Stimulated activated CD8-positive, alpha-beta memory T cell treated with anti-CD3 and anti-CD28 coated beads, Interleukin-15, amount 100 ng/mL, for 24 hours (primary cell): Measurements from ENCODE around the gene DSCAML1.

Experiments
- DNase-seq: peaks from one replicate; pipeline ENCODE4 v3.0.0-alpha.2; 2020; ENCODE audit warnings: low read depth

Gene DSCAML1

DNA sequence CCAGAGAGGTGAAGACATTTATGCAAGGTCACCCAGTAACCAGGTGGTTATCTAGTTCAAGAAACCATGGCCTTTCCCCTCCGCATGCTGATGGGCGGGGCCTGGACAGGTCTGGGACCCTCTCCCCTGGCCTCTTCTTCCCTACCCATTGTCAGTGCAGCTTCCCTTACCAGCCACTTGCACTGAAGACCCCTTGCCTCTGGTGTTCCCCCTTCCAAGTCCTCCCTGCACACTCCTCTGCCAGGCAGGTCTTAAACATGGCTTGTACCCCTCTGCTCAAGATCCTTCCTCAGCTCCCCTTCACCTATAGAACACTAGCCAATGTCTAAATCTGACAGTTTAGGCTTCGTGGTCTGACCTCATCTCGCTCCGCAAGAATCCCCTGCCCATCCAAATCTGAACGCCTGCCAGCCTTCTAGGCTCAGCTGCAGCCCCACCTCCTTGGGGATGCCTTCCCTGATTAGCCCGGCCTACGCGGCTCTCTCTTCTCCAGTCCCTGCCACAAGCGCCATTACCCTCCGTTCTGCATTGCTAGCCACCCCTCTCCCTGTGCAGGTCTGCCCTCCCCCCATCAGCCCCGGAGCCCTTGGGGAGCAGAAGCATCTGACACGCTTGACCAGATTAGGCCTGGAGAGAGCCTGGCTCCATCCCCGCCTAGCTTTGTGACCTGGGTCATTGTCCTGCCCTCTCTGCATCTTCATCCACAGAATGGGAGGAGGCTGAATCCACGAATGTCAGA is 213.8 kb downstream of the DSCAML1 start:
- DNase-seq, result no peak

GRCh38 chr11:117582433-117582832 is 214.6 kb downstream of the DSCAML1 start:
- DNase-seq, result no peak

DNA sequence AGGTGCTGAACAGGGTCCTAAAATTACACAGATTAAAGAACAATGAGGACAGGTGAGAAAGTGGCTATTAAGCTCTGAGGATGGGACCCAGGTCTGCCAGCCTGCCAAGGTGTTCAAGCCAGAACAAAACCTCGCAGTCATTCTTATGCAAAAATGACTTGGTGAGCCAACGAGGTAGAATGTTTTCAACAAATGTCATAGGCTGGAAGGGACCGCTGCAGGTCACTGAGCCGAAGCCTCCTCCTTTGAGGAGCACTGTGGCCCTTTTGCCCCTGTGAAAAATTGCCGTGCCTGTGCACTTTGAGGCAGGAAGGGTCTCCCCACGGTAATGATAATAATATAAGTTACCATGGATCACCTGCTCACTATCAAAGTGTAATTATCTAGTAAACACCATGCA is 216.2 kb downstream of the DSCAML1 start:
- DNase-seq, result no peak

GRCh38 chr11:117579161-117579560 is 217.9 kb downstream of the DSCAML1 start:
- no peak for DNase-seq

DNA sequence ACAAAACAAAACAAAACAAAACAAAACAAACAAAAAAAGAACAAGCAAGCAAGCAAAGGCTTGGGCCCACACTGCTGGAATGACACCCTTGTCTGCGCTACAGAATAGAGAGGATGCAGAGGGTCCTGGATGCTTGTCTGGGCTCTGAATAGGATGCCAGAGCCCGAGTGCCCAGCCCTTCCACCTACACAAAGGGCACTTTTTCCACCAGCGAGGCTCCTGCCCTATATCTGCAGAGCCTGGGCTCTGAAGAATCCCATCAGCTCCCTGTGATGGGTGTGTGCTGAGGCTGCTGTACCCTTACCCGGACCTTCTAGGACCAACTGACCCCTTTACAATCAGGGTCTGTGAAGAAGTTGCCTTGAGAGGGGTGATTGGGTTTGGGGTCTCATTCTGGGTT is 221.2 kb downstream of the DSCAML1 start:
- DNase-seq, result no peak

GRCh38 chr11:117574551-117574950 is 222.5 kb downstream of the DSCAML1 start:
- DNase-seq, result no peak

DNA sequence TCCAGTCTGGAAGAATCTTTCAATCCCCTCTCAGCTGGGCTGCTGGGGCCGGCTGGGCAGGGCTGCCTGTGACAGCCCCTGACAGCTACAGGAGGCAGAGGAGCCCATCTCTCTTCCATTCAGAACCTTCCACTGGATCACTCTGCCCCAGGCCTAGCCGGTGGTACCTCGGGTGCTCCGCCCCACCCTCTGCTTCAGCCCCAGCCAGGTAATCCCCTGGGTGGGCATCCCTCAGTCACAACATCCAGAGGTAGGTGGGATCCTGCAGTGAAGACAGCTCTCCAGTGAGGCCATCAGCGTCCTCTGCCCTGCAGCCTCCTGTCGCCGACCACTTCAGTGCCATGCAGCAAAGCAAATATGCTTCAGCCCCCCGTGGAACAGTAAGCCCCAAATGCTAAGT is 223.7 kb downstream of the DSCAML1 start:
- no peak for DNase-seq

GRCh38 chr11:117572671-117573070 is 224.3 kb downstream of the DSCAML1 start:
- DNase-seq, result no peak

DNA sequence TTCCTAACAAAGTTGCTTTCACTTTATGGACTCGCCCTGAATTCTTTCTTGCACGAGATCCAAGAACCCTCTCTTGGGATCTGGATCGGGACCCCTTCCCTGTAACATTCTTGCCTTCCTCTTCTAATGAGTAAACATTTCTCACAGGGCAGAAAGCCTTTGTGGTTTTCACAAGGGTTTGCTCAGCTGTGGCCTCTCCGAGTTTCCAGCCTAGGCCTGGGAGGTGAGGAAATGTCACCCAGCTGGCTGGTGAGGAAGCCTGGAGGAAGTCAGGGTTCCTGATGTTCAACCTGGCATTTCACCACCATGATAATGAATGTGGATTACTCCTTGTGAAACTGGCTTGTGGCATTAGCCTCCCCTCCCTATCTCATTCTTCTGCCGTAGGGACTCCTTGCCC is 224.9 kb downstream of the DSCAML1 start:
- DNase-seq, result no peak

DNA sequence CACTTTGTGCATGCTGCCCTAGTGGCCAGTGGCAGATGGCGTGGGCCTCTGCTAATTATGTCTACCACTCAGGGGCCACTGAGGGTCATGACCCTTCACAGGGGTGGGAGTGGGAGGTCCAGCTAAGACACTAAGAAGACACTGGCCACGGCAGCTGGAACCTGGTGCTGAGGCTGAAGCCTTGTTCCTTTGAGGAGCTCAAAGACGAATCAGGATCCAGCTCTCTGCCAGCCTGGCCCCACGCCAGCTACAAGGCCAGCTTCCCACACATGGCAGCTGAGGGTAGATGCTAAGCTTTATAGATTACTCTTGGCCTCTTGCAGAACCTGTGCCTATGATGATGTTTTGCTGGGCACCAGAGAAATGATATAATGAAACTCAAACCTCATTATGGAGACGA is 226.3 kb downstream of the DSCAML1 start:
- DNase-seq, result no peak

GRCh38 chr11:117569911-117570310 is 227.1 kb downstream of the DSCAML1 start:
- no peak for DNase-seq

- no peak for DNase-seq
These were observed 231.3 kb downstream of the DSCAML1 start for GRCh38 chr11:117565709-117566108.

- no peak for DNase-seq
These were observed 232.7 kb downstream of the DSCAML1 start for GRCh38 chr11:117564321-117564720.

DNA sequence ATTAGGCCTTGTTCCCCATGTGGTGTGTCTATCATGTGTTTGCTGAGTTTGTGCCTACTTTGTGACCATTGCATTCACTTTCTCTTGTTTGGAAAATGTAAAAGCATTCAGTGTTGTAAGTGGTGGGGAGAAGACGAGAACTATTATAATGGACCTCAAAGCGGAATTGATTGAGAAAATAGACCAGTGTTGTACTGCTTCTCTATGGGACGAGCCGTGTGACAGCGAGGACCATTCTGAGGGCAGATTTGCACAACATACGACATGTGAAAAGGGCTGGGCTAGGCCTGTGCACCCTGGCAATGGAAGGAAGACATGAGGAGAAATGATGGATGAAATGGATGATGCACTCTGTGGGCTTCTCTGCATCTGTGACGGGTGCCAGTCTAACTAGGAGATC is 233.5 kb downstream of the DSCAML1 start:
- DNase-seq, result no peak

GRCh38 chr11:117562136-117562535 is 234.9 kb downstream of the DSCAML1 start:
- no peak for DNase-seq

DNA sequence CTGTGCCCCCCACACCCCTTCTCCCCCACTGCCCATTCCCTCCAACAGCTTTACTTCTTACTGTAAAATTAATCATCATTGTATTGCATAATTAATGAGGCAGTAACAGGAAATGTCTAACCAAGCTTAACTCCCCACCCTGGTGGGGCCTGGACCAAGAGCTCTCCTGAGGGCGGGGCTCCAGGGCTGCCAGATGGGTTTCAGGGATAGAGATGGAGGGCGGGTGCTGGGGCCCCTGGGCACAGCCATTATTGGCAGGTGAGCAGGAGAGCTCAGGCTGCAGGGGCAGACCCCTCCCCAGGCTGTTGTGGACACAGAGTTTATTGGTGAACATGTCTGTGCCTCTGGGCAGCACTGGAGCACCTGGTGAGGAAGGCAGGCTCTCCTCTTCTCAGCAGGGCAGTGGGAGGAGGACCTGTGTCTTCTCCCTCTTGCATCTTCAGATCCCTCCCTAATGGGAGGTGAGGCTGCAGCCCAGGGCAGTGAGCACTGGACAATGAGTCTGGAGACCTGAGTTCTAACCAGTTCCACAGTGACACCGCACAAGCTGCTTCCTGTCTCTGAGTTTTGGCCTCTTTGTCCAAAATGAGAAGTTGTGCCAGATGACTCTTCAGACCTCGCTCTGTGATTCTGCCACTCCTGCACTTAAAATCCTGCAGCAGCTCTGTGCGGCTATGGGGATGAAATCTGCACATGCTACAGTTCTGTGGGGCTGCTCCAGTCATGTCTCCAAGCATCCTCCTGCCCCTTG is 236.1 kb downstream of the DSCAML1 start:
- no peak for DNase-seq

- DNase-seq, result no peak
These were observed 237.3 kb downstream of the DSCAML1 start for GRCh38 chr11:117559698-117560097.

DNA sequence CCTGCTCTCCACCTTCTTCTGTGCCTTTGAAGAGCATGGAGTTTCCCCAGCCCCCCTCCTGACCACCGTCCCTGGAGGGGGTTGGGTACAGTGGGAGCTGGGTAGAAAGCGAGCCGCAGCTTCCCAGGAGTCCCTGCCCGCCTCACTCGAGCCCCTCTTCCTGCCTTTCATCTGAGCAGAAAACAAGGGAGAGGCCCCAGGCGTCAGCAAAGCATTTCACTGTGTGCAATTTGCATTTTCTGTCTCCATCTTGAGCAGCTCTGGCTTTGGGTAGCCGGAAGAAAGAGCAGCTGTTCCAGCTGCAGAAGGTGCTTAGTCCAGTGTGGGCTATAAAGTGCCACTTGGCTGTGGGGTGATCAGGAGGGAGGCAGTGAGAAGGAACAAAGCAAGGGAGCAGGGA is 239.7 kb downstream of the DSCAML1 start:
- DNase-seq, result no peak

GRCh38 chr11:117554601-117555333 is 242.2 kb downstream of the DSCAML1 start:
- no peak for DNase-seq

DNA sequence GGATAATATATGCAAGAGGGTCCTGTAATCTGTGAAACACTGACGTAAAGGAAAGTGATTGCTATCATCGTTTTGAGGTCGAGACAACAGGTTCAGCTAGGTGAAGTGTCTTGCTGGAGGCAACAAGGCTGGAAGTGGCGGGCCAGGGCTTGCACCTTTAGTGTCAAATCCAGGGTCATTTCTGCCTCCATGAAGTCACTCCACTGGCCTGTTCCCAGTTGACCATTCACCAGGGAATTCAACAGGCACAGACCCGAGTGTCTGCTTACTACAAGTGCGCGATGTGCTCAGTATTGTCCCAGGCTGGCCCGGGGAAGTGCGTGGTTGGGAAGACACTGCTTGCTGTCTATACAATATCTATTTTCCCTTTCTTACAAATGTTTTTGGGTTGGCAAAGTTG is 244.4 kb downstream of the DSCAML1 start:
- no peak for DNase-seq

DNA sequence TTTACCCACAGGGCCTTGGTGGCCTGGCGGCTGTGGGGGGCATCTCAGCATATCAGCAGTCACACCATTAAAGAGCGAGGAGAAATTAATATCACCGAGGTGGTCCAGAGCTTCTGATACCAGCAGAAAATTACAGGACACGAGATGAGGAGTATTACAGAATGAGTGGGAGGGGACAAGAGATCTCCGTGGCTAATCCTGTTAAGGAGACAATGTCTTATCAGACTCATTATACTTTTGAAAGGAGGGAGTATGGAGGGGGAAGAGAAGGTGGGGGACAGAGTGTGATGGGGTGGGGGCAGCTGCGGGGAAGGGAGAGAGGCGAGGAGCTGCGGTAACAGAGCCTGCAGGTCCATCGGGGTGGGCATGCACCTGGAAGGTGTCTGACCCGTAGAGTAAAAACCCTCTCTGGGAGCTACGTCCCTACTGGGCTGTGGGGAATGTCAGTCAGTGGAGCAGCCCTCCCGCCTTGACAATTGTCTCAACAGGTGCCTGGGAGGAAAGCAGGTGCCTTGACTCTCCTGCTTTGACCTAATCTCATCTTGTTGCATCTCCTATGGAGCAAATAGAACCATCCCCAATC is 245.2 kb downstream of the DSCAML1 start:
- no peak for DNase-seq

GRCh38 chr11:117550466-117550865 is 246.6 kb downstream of the DSCAML1 start:
- DNase-seq, result no peak

DNA sequence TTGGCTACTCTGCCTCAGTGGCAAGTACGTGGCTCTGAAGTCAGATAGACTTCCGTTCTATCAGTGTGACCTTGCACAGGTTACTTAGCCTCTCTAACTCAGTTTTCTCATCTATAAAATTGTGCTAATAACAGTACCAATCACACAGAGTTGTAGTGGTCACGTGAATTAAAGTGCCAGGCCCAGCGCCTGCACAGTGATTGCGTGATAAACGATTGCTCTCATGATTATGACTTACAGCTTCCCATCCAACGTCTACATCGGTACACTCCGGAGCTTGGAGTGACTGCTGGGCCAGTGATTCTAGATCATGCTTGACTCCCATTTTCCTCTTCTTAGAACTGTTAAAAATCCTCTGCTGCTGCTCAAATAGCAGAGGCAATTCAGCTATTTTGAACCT is 247.6 kb downstream of the DSCAML1 start:
- no peak for DNase-seq
